ENCODE measurements around the gene TBC1D3C. TPM values are rescaled to one million over a fixed set of nuclear protein-coding genes. Genes with fewer than 3 reads are reported as not detected.
"Not testable (repeated sequence)": the region's sequence is repeated elsewhere in the genome, so short reads cannot be mapped to it uniquely, and the experiment has no call there.

TBC1D3C gene
- total RNA-seq (2021), result not detected in 3 replicates
- Bru-seq, nascent RNA, result not detected
- long read RNA-seq, experiment 1, result 0 reads
- long read RNA-seq, experiment 2, result 0 reads
- long read RNA-seq, experiment 3, result 0 reads

DNA sequence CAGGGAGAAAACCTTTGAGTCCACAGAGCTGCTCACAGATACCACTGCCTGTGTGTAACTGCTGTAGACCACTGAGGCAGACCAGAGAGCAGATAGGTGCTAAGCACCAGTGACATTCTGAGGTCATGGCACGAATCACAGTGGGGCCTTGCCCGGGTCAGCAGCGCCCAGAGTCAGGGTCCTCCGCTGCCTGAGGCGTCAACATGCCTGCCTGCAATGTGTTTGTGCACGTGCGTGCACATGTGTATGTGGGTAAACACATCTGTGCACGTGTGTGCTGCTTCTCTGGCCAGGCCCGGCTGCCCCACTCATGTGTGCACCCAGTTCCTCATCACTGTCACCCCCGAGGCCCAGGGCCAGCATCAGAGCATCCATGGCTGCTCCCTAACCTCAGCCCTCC, at the start of gene TBC1D3C:
Gene TBC1D3C (minus strand): TSS at position 101 of the 400 bp plus-strand sequence. CDS start 1,568 bp downstream, outside the sequence.
- H3K27ac Mint-ChIP-seq, H3K4me1 Mint-ChIP-seq, CTCF ChIA-PET: not testable (repeated sequence)

DNA sequence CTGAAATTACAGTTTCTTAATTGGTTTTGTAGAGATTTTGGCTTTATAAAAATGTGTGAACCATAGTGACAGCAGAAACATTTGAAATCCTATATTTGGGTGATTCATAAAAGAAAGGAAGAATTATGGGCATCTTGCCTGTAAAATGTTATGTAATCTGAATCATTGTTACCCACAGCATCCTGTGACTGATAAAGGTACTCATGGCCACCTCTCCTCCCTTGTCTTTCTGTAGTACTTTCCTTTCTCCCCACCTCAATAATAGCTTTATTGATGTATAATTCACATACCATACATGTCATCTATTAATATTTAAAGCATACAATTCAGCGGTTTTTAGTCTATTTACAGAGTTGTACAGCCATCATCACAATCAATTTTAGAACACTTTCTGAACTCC, 30.8 kb upstream of the TBC1D3C start:
- H3K27ac Mint-ChIP-seq; H3K36me3 Mint-ChIP-seq; DNase-seq (ENCODE audit: low spot score); ATAC-seq; H3K27me3 Mint-ChIP-seq (ENCODE audit: low read depth); POLR2A ChIA-PET; H3K9me3 Mint-ChIP-seq; H3K4me3 Mint-ChIP-seq; CTCF ChIA-PET; H3K4me1 Mint-ChIP-seq: not testable (repeated sequence)

More for the DNA sequence above, at the start of gene TBC1D3C:
- ATAC-seq; H3K27me3 Mint-ChIP-seq (ENCODE audit: low read depth); POLR2A ChIA-PET; H3K9me3 Mint-ChIP-seq; H3K36me3 Mint-ChIP-seq; H3K4me3 Mint-ChIP-seq; DNase-seq (ENCODE audit: low spot score): not testable (repeated sequence)

DNA sequence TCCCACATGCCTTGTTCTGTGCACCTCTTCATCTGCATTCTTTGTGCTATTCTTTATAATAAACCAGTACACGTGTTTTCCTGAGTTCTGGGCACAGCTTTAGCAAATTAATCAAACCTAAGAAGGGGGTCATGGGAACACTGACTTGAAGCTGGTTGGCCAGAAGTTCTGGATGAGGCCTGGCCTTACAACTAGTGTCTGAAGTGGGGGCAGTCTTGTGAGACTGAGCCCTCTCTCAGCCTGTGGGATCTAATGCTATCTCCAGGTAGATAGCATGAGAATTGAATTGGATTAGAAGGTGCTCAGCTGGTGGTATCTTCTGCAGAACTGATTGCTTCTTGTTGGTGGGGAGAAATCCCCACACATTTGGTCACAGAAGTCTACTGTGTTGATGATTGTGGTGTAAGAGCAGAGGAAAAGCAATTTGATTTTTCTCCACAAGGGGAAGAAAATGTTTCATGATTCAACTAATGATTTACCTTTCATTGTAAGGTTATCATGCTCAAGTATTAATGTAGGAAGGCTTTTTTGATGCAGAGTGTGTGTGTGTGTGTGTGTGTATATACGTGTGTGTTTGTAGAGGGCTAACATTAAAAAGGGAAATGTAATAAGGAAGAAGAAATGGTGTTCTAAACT, 25.7 kb upstream of the TBC1D3C start:
- CTCF ChIA-PET; DNase-seq (ENCODE audit: low spot score); ATAC-seq; POLR2A ChIA-PET; H3K36me3 Mint-ChIP-seq; H3K27ac Mint-ChIP-seq; H3K4me3 Mint-ChIP-seq; H3K4me1 Mint-ChIP-seq; H3K9me3 Mint-ChIP-seq; H3K27me3 Mint-ChIP-seq (ENCODE audit: low read depth): not testable (repeated sequence)

DNA sequence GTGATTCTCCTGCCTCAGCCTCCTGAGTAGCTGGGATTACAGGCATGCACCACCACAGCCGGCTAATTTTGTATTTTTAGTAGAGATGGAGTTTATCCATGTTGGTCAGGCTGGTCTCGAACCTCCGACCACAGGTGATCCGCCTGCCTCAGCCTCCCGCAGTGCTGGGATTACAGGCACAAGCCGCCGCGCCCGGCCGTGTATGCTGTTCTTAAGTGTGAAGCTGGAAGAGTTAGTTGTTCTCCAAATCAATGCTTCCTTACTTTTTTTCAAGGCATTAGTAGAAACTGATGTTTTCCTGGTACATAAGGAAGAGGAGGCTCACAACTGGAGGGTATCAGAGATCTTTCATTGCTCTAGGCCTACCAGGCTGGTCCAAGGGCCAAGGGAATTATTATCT, 19.7 kb upstream of the TBC1D3C start:
- POLR2A ChIA-PET; H3K4me3 Mint-ChIP-seq; H3K36me3 Mint-ChIP-seq; ATAC-seq; CTCF ChIA-PET; H3K4me1 Mint-ChIP-seq; DNase-seq (ENCODE audit: low spot score); H3K27ac Mint-ChIP-seq; H3K27me3 Mint-ChIP-seq (ENCODE audit: low read depth); H3K9me3 Mint-ChIP-seq: not testable (repeated sequence)

DNA sequence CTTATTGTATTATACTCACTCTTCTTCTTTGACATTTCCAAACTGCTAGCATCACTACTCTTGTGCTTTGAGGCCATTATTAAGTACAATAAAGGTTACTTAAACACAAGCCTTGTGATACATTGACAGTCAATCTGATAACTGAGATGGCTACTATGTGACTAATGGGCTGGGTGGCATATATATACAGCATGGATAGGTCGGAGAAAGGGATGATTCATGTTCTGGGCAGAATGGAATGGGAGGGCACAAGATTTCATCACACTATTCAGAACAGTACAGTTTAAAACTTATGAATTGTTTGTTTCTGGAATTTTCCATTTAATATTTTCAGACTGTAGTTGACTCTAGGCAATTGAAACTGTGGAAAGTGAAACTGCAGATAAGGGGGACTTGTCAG, 18.9 kb upstream of the TBC1D3C start:
- H3K27me3 Mint-ChIP-seq (ENCODE audit: low read depth); ATAC-seq; CTCF ChIA-PET; H3K36me3 Mint-ChIP-seq; DNase-seq (ENCODE audit: low spot score); H3K27ac Mint-ChIP-seq; H3K4me3 Mint-ChIP-seq; H3K4me1 Mint-ChIP-seq; POLR2A ChIA-PET; H3K9me3 Mint-ChIP-seq: not testable (repeated sequence)

Other genes starting within 250 kb of the TBC1D3C start
- not detected in 3 replicates for gene TBC1D3K, start 144.2 kb downstream of the TBC1D3C start, total RNA-seq (2021)
- 18.8 to 20.5 TPM (median 20.1 TPM) in 3 replicates for gene TBC1D3L, start 79.6 kb downstream of the TBC1D3C start, total RNA-seq (2021)
- 0.44 to 0.46 TPM in 2 of 3 replicates, not detected in the other for gene TBC1D3D, start 64.7 kb downstream of the TBC1D3C start, total RNA-seq (2021)
- not detected in 3 replicates for gene TBC1D3E, start 59.3 kb upstream of the TBC1D3C start, total RNA-seq (2021)
- gene TBC1D3, start 123.9 kb upstream of the TBC1D3C start, total RNA-seq (2021), result not detected in 3 replicates
- 60.3 to 63.3 TPM (median 61.1 TPM) in 3 replicates for gene MRPL45, start 228.5 kb upstream of the TBC1D3C start, total RNA-seq (2021)